HepG2 (cell line): ENCODE data around the gene ANKS4B. TPM values are rescaled to one million over a fixed set of nuclear protein-coding genes. Genes with fewer than 3 reads are reported as not detected.
A peak's percentile ranks its signal among the peaks of the same experiment; 100 is the strongest.

Experiments
- FLYWCH1 ChIP-seq: sonication (generic); formaldehyde crosslinking; IDR thresholded peaks from 2 replicates; pipeline ENCODE4 v1.8.1; 2023; ENCODE audit warnings: mild to moderate bottlenecking, missing genetic modification reagents
- GZF1 ChIP-seq: sonication (generic); formaldehyde crosslinking; IDR thresholded peaks from 2 replicates; pipeline ENCODE4 v1.5.1; 2020; ENCODE audit warnings: mild to moderate bottlenecking, missing genetic modification reagents
- JUND ChIP-seq: sonication (generic); formaldehyde crosslinking; IDR thresholded peaks from 2 replicates; pipeline ENCODE4 v1.8.0; 2022; ENCODE audit warnings: mild to moderate bottlenecking, missing genetic modification reagents
- MAFK ChIP-seq, 2 experiments: IDR thresholded peaks in 1 of 2; conservative IDR thresholded peaks in 1 of 2; 2 replicates each; pipeline ENCODE4 v1.6.1; 2011; ENCODE audit warnings: improper control_type of control experiment in 2 of 2, low read length in 2 of 2
- MTA3 ChIP-seq: sonication (generic); formaldehyde crosslinking; IDR thresholded peaks from 2 replicates; pipeline ENCODE4 v1.4.0; 2020; ENCODE audit warnings: missing genetic modification reagents
- NFKBIZ ChIP-seq: IDR thresholded peaks from 2 replicates; pipeline ENCODE4 v1.6.1; 2018; ENCODE audit warnings: missing genetic modification reagents, missing compliant biosample characterization
- PCBP1 ChIP-seq: fragments of 200-400 bp; formaldehyde crosslinking; IDR thresholded peaks from 2 replicates; pipeline ENCODE4 v1.6.1; 2017; ENCODE audit warnings: mild to moderate bottlenecking, low read depth, low read length, borderline replicate concordance
- PITX1 ChIP-seq: sonication (generic); formaldehyde crosslinking; IDR thresholded peaks from 2 replicates; pipeline ENCODE4 v1.5.1; 2020; ENCODE audit warnings: mild to moderate bottlenecking, missing genetic modification reagents
- RARG ChIP-seq: sonication (generic); formaldehyde crosslinking; IDR thresholded peaks from 2 replicates; pipeline ENCODE4 v1.4.0; 2020; ENCODE audit warnings: low read depth, mild to moderate bottlenecking, missing genetic modification reagents
- THAP11 ChIP-seq: IDR thresholded peaks from 2 replicates; pipeline ENCODE4 v1.6.1; 2016; ENCODE audit warnings: missing biosample characterization, missing genetic modification reagents
- U2AF1 ChIP-seq: fragments of 200-400 bp; formaldehyde crosslinking; optimal IDR thresholded peaks from 2 replicates; pipeline ENCODE3; 2017; ENCODE audit warnings: mild to moderate bottlenecking, low read depth, low read length
- ZHX1 ChIP-seq: sonication (generic); formaldehyde crosslinking; IDR thresholded peaks from 2 replicates; pipeline ENCODE4 v1.8.1; 2022; ENCODE audit warnings: low read depth, mild to moderate bottlenecking, missing genetic modification reagents
- ZHX2 ChIP-seq, 2 experiments: sonication (generic) in 1 of 2; formaldehyde crosslinking in 1 of 2; IDR thresholded peaks; 2 replicates each; pipeline versions ENCODE4 v1.6.1 to v1.9.0; 2014 to 2022; ENCODE audit warnings: antibody characterized with exemption in 1 of 2, borderline replicate concordance in 1 of 2, inconsistent platforms in 1 of 2, low read depth in 1 of 2, missing genetic modification reagents in 1 of 2
- ZNF18 ChIP-seq: sonication (generic); formaldehyde crosslinking; IDR thresholded peaks from 2 replicates; pipeline ENCODE4 v1.8.0; 2022; ENCODE audit warnings: mild to moderate bottlenecking, missing genetic modification reagents; ENCODE audit not compliant: insufficient replicate concordance
- ZNF282 ChIP-seq: fragments of 450-650 bp; IDR thresholded peaks from 2 replicates; pipeline ENCODE4 v1.6.1; 2018; ENCODE audit not compliant: partially characterized antibody
- ZNF577 ChIP-seq: sonication (generic); formaldehyde crosslinking; IDR thresholded peaks from 2 replicates; pipeline ENCODE4 v1.4.0; 2020; ENCODE audit warnings: mild to moderate bottlenecking, low read depth, missing genetic modification reagents, borderline replicate concordance
- polyA plus RNA-seq, 8 experiments: library from polyadenylated mRNA; depleted of rRNA in 3 of 8; stranded (reverse) in 7 of 8; unstranded in 1 of 8; fragments of >200 nt; fragmentation: Illumina TruSeq in 4 of 8; extraction: Trizol in 4 of 8; gene quantifications; 2 replicates each; pipeline versions ENCODE4 v1.2.1 to v1.2.3, GENCODE V29; 2011 to 2016; ENCODE audit warnings: low read depth in 4 of 8, missing spikeins in 1 of 8, mixed read lengths in 1 of 8; ENCODE audit not compliant: insufficient read depth in 1 of 8
- total RNA-seq, 5 experiments: library from RNA; depleted of rRNA; stranded (reverse); fragments of >200 nt; fragmentation: Illumina TruSeq; extraction: Trizol; gene quantifications; 2 replicates each; pipeline ENCODE4 v1.2.3, GENCODE V29; 2016; ENCODE audit warnings: low read depth in 1 of 5
- TF ChIP-seq, protein P1 (sequence below): sonication (generic); formaldehyde crosslinking; IDR thresholded peaks from 2 replicates; pipeline ENCODE4 v1.4.0; 2020; ENCODE audit warnings: missing genetic modification reagents

Gene ANKS4B
- total and polyA plus RNA-seq, 2 of the 13 experiments (the other 11 are each of a cell fraction or from before 2014, with no cell fraction given), result 6.5 to 30.0 TPM

GRCh38 chr16:21260870-21261791, 27.6 kb downstream of the ANKS4B start (continued):
- TF ChIP-seq THAP11 (CRISPR knock-in tag) (peak; percentile 79), ZNF18 (CRISPR knock-in tag) (peak; percentile 81), FLYWCH1 (no peak), ZNF577 (no peak), GZF1 (CRISPR knock-in tag) (peak; percentile 78; the same call in 1 of the 2 replicates), ZNF282 (no peak), ZHX1 (CRISPR knock-in tag) (no peak), MTA3 (CRISPR knock-in tag) (no peak), MAFK (conservative IDR thresholded peaks at IDR 0.05 in 1 of 2, IDR thresholded peaks at IDR 0.05 in 1 of 2; ENCODE audit: low read length in 2 of 2) (peak; percentile 48 to 50; a peak in 3 of 4 replicates), U2AF1 (peak; percentile 68), PITX1 (CRISPR knock-in tag) (peak; percentile 98), NFKBIZ (CRISPR knock-in tag) (peak; percentile 94), ZHX2 (IDR thresholded peaks at IDR 0.05; ENCODE audit: low read depth) (0 out of 2 replicates have a peak, but pooled peaks have one; percentile 41), ZHX2 (CRISPR knock-in tag; IDR thresholded peaks at IDR 0.05; ENCODE audit: borderline replicate concordance) (no peak; the same call in 1 of the 2 replicates), RARG (CRISPR knock-in tag) (no peak), JUND (CRISPR knock-in tag) (peak; percentile 99), PCBP1 (no peak)
- TF ChIP-seq, protein P1, sequence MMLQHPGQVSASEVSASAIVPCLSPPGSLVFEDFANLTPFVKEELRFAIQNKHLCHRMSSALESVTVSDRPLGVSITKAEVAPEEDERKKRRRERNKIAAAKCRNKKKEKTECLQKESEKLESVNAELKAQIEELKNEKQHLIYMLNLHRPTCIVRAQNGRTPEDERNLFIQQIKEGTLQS (CRISPR knock-in tag), result peak; percentile 95
